Endothelial cell of umbilical vein (primary cell): ENCODE results near the gene CEMIP.

Experiments used
- JUN ChIP-seq: IDR thresholded peaks from 2 replicates; pipeline ENCODE4 v1.6.1; 2011; ENCODE audit warnings: borderline replicate concordance, low read depth; ENCODE audit not compliant: insufficient read length, insufficient read depth
- POLR2A ChIP-seq: IDR thresholded peaks from 2 replicates; pipeline ENCODE4 v1.6.1; 2012; ENCODE audit warnings: low read depth, mild to moderate bottlenecking, control low read depth, low read length

GRCh38 chr15:80902298-80902801 lies 123.2 kb downstream of the CEMIP start:
- TF ChIP-seq POLR2A = no peak
- no peak for TF ChIP-seq JUN
